Measurements from ENCODE around the gene DGKH.
"Not testable (repeated sequence)": the region's sequence is repeated elsewhere in the genome, so short reads cannot be mapped to it uniquely, and the experiment has no call there.

DGKH gene

DNA sequence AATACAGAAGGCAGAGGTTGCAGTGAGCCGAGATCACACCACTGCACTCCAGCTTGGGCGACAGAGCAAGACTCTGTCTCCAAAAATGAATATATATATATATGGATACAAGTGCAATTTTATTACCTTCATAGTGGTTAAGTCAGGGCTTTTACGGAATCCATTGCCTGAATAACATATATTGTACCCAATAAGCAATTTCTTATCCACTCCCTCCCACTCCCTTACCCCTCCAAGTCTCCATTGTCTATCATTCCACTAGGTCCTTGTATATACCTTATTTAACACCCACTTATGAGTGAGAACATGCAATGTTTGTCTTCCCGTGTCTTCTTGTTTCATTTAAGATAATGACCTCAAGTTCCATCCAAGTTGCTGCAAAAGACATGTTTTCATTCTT, 175.2 kb downstream of the DGKH start:
- H2BK5ac ChIP-seq (ENCODE audit: low read length): no peak overlapping the region
- H3K18ac ChIP-seq (ENCODE audit: low read length): no peak overlapping the region
- no peak overlapping the region for H3K4me2 ChIP-seq (ENCODE audit: insufficient read depth, low read length, poor library complexity, severe bottlenecking)
- no peak overlapping the region for H2AFZ ChIP-seq (ENCODE audit: low read length)
- H3K14ac ChIP-seq (ENCODE audit: low read length): no peak overlapping the region
- no peak overlapping the region for H3K4ac ChIP-seq (ENCODE audit: low read length)
- no peaks in the 10 kb centered on the region for H3K9me3 ChIP-seq (replicated peaks in 1 of 2; ENCODE audit: control insufficient read depth in 2 of 2, insufficient read depth in 1 of 2, low read depth in 1 of 2, low read length in 2 of 2)
- H2AK5ac ChIP-seq (ENCODE audit: low read depth, low read length): no peak overlapping the region
- no peak overlapping the region for H2BK12ac ChIP-seq (ENCODE audit: low read length)
- H3K27ac ChIP-seq (replicated peaks; ENCODE audit: low read length): no peak overlapping the region
- DNase-seq (ENCODE audit: low spot score): no peak
- H3K27me3 ChIP-seq (ENCODE audit: control insufficient read depth in 3 of 3, insufficient read depth in 3 of 3, low read depth in 1 of 3, low read length in 3 of 3): no peaks in the 10 kb centered on the region
- H3K4me1 ChIP-seq (ENCODE audit: control insufficient read depth in 2 of 2, insufficient read depth in 1 of 2, low read depth in 1 of 2, low read length in 2 of 2): no peaks in the 10 kb centered on the region
- H3K9ac ChIP-seq (ENCODE audit: low read depth, low read length, poor library complexity): no peak overlapping the region
- peaks cover 6 to 66% of the 10 kb centered on the region in 2 donors for H3K36me3 ChIP-seq (replicated peaks in 1 of 2; ENCODE audit: control insufficient read depth in 2 of 2, insufficient read depth in 2 of 2, low read length in 2 of 2)
- no peak overlapping the region for H3K4me3 ChIP-seq (ENCODE audit: low read length in 2 of 2)
- H2BK120ac ChIP-seq (ENCODE audit: low read depth, low read length): no peak overlapping the region
- H2BK15ac ChIP-seq (ENCODE audit: low read length): no peak overlapping the region
- no peaks in the 10 kb centered on the region for H3K79me1 ChIP-seq (ENCODE audit: low read depth, low read length)
- no peak overlapping the region for H3K23ac ChIP-seq (ENCODE audit: low read depth, low read length, poor library complexity)
- WGBS, 2 donors (ENCODE audit: extremely low coverage in 2 of 2, insufficient read length in 2 of 2, insufficient replicate concordance in 1 of 2): no CpG with 5 or more reads among the region's 4 CpGs
- H4K91ac ChIP-seq (ENCODE audit: low read depth, low read length, poor library complexity): no peak overlapping the region
- no peak overlapping the region for H4K8ac ChIP-seq (ENCODE audit: low read depth, low read length)

DNA sequence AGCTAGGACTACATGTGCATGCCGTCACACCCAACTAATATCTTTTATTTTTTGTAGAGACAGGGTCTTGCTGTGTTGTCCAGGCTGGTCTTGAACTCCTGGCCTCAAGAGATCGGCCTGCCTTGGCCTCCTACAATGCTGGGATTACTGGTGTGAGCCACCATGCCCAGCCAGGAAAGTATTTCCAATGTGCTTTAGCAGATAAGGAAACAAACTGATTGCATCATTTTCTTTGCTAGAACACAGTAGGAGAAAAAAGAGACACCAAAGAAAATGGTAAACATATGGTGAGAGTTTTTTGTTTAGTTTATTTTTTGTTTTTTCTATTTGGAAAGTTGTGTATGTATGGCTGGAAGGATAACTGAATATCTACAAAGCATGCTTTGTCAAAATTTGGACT, 176.6 kb downstream of the DGKH start:
- Histone ChIP-seq H3K4me2 (ENCODE audit: insufficient read depth, low read length, poor library complexity, severe bottlenecking) (no peak overlapping the region), H2BK12ac (ENCODE audit: low read length) (no peak overlapping the region), H4K8ac (ENCODE audit: low read depth, low read length) (no peak overlapping the region), H2AFZ (ENCODE audit: low read length) (no peak overlapping the region), H3K79me1 (ENCODE audit: low read depth, low read length) (no peaks in the 10 kb centered on the region), H2BK5ac (ENCODE audit: low read length) (no peak overlapping the region), H3K14ac (ENCODE audit: low read length) (no peak overlapping the region), H3K4ac (ENCODE audit: low read length) (no peak overlapping the region), H2AK5ac (ENCODE audit: low read depth, low read length) (no peak overlapping the region), H3K9me3 (replicated peaks in 1 of 2; ENCODE audit: control insufficient read depth in 2 of 2, insufficient read depth in 1 of 2, low read depth in 1 of 2, low read length in 2 of 2) (no peaks in the 10 kb centered on the region), H2BK15ac (ENCODE audit: low read length) (no peak overlapping the region), H3K27ac (replicated peaks; ENCODE audit: low read length) (no peak overlapping the region), H3K36me3 (replicated peaks in 1 of 2; ENCODE audit: control insufficient read depth in 2 of 2, insufficient read depth in 2 of 2, low read length in 2 of 2) (peaks cover 4 to 66% of the 10 kb centered on the region in 2 donors), H3K18ac (ENCODE audit: low read length) (no peak overlapping the region), H3K27me3 (ENCODE audit: control insufficient read depth in 3 of 3, insufficient read depth in 3 of 3, low read depth in 1 of 3, low read length in 3 of 3) (no peaks in the 10 kb centered on the region), H2BK120ac (ENCODE audit: low read depth, low read length) (no peak overlapping the region), H3K4me3 (ENCODE audit: low read length in 2 of 2) (no peak overlapping the region), H3K4me1 (ENCODE audit: control insufficient read depth in 2 of 2, insufficient read depth in 1 of 2, low read depth in 1 of 2, low read length in 2 of 2) (no peaks in the 10 kb centered on the region), H4K91ac (ENCODE audit: low read depth, low read length, poor library complexity) (no peak overlapping the region), H3K9ac (ENCODE audit: low read depth, low read length, poor library complexity) (no peak overlapping the region), H3K23ac (ENCODE audit: low read depth, low read length, poor library complexity) (no peak overlapping the region)
- WGBS, 2 donors (ENCODE audit: extremely low coverage in 2 of 2, insufficient read length in 2 of 2, insufficient replicate concordance in 1 of 2): no CpG with 5 or more reads among the region's 2 CpGs
- no peak for DNase-seq (ENCODE audit: low spot score)

DNA sequence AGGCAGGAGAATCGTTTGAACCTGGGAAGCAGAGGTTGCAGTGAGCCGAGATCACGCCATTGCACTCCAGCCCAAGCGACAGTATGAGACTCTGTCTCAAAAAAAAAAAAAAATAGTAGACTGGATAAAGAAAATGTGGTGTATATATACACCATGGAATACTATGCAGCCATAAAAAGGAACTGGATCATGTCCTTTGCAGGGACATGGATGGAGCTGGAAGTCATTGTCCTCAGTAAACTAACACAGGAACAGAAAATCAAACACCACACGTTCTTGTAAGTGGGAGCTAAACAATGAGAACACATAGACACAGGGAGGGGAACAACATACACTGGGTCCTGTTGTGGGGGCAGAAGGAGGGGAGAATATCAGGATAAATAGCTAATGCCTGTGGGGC, 178.3 kb downstream of the DGKH start:
- not testable (repeated sequence) for H3K4ac ChIP-seq (ENCODE audit: low read length); H3K4me2 ChIP-seq (ENCODE audit: insufficient read depth, low read length, poor library complexity, severe bottlenecking); H2BK5ac ChIP-seq (ENCODE audit: low read length); H2AFZ ChIP-seq (ENCODE audit: low read length); H3K27me3 ChIP-seq (ENCODE audit: control insufficient read depth in 3 of 3, insufficient read depth in 3 of 3, low read depth in 1 of 3, low read length in 3 of 3); H2BK12ac ChIP-seq (ENCODE audit: low read length); H3K79me1 ChIP-seq (ENCODE audit: low read depth, low read length); H4K91ac ChIP-seq (ENCODE audit: low read depth, low read length, poor library complexity); H3K27ac ChIP-seq (replicated peaks; ENCODE audit: low read length); H2BK15ac ChIP-seq (ENCODE audit: low read length); H3K23ac ChIP-seq (ENCODE audit: low read depth, low read length, poor library complexity); H3K18ac ChIP-seq (ENCODE audit: low read length); H4K8ac ChIP-seq (ENCODE audit: low read depth, low read length); DNase-seq (ENCODE audit: low spot score); H3K4me3 ChIP-seq (ENCODE audit: low read length in 2 of 2); H2BK120ac ChIP-seq (ENCODE audit: low read depth, low read length); H2AK5ac ChIP-seq (ENCODE audit: low read depth, low read length); H3K4me1 ChIP-seq (ENCODE audit: control insufficient read depth in 2 of 2, insufficient read depth in 1 of 2, low read depth in 1 of 2, low read length in 2 of 2); H3K9ac ChIP-seq (ENCODE audit: low read depth, low read length, poor library complexity); H3K9me3 ChIP-seq (replicated peaks in 1 of 2; ENCODE audit: control insufficient read depth in 2 of 2, insufficient read depth in 1 of 2, low read depth in 1 of 2, low read length in 2 of 2); H3K14ac ChIP-seq (ENCODE audit: low read length)
- WGBS, 2 donors (ENCODE audit: extremely low coverage in 2 of 2, insufficient read length in 2 of 2, insufficient replicate concordance in 1 of 2): no CpG with 5 or more reads among the region's 5 CpGs
- peaks cover 0 to 57% of the 10 kb centered on the region in 2 donors for H3K36me3 ChIP-seq (replicated peaks in 1 of 2; ENCODE audit: control insufficient read depth in 2 of 2, insufficient read depth in 2 of 2, low read length in 2 of 2)

GRCh38 chr13:42228527-42228926, 180.1 kb downstream of the DGKH start:
- no peak for DNase-seq (ENCODE audit: low spot score)
- no peak overlapping the region for H2AFZ ChIP-seq (ENCODE audit: low read length)
- peaks cover 0 to 46% of the 10 kb centered on the region in 2 donors for H3K36me3 ChIP-seq (replicated peaks in 1 of 2; ENCODE audit: control insufficient read depth in 2 of 2, insufficient read depth in 2 of 2, low read length in 2 of 2)
- H3K23ac ChIP-seq (ENCODE audit: low read depth, low read length, poor library complexity): no peak overlapping the region
- H3K4me2 ChIP-seq (ENCODE audit: insufficient read depth, low read length, poor library complexity, severe bottlenecking): no peak overlapping the region
- H3K9ac ChIP-seq (ENCODE audit: low read depth, low read length, poor library complexity): no peak overlapping the region
- no peak overlapping the region for H2BK5ac ChIP-seq (ENCODE audit: low read length)
- no CpG with 5 or more reads among the region's 1 CpG for WGBS, 2 donors (ENCODE audit: extremely low coverage in 2 of 2, insufficient read length in 2 of 2, insufficient replicate concordance in 1 of 2)
- H2BK120ac ChIP-seq (ENCODE audit: low read depth, low read length): no peak overlapping the region
- H4K8ac ChIP-seq (ENCODE audit: low read depth, low read length): no peak overlapping the region
- H2BK15ac ChIP-seq (ENCODE audit: low read length): no peak overlapping the region
- no peaks in the 10 kb centered on the region for H3K79me1 ChIP-seq (ENCODE audit: low read depth, low read length)
- no peak overlapping the region for H3K27ac ChIP-seq (replicated peaks; ENCODE audit: low read length)
- H3K4me1 ChIP-seq (ENCODE audit: control insufficient read depth in 2 of 2, insufficient read depth in 1 of 2, low read depth in 1 of 2, low read length in 2 of 2): no peaks in the 10 kb centered on the region
- H3K14ac ChIP-seq (ENCODE audit: low read length): no peak overlapping the region
- no peak overlapping the region for H4K91ac ChIP-seq (ENCODE audit: low read depth, low read length, poor library complexity)
- H2BK12ac ChIP-seq (ENCODE audit: low read length): no peak overlapping the region
- H3K27me3 ChIP-seq (ENCODE audit: control insufficient read depth in 3 of 3, insufficient read depth in 3 of 3, low read depth in 1 of 3, low read length in 3 of 3): no peaks in the 10 kb centered on the region
- H3K18ac ChIP-seq (ENCODE audit: low read length): no peak overlapping the region
- no peak overlapping the region for H3K4me3 ChIP-seq (ENCODE audit: low read length in 2 of 2)
- no peak overlapping the region for H3K4ac ChIP-seq (ENCODE audit: low read length)
- H3K9me3 ChIP-seq (replicated peaks in 1 of 2; ENCODE audit: control insufficient read depth in 2 of 2, insufficient read depth in 1 of 2, low read depth in 1 of 2, low read length in 2 of 2): no peaks in the 10 kb centered on the region
- no peak overlapping the region for H2AK5ac ChIP-seq (ENCODE audit: low read depth, low read length)

Data from neuronal stem cell (in vitro differentiated cells).